K562 (cell line): ENCODE measurements around the gene ALG1. TPM values are rescaled to one million over a fixed set of nuclear protein-coding genes. Genes with fewer than 3 reads are reported as not detected.

Source experiments
- ATF7 ChIP-seq: fragments of 450-650 bp; IDR thresholded peaks from 2 replicates; pipeline ENCODE4 v1.7.1; 2014; ENCODE audit warnings: mild to moderate bottlenecking, moderate library complexity
- BACH1 ChIP-seq: fragments of 200-800 bp; sonication (Bioruptor generic); IDR thresholded peaks from 2 replicates; pipeline ENCODE4 v1.6.1; 2016; ENCODE audit warnings: missing genetic modification characterization, missing compliant biosample characterization
- CHD1 ChIP-seq: fragments of 200-600 bp; sonication (generic); IDR thresholded peaks from one replicate; pipeline ENCODE4 v1.6.1; 2012; ENCODE audit warnings: mild to moderate bottlenecking, moderate library complexity, low read length, inconsistent platforms
- CREB1 ChIP-seq, 2 experiments: sonication (generic) in 1 of 2; formaldehyde crosslinking in 1 of 2; IDR thresholded peaks; 2 replicates each; pipeline versions ENCODE4 v1.6.1 to v1.8.0; 2012 to 2022; ENCODE audit warnings: inconsistent platforms in 1 of 2, mild to moderate bottlenecking in 1 of 2, missing genetic modification reagents in 1 of 2, moderate library complexity in 1 of 2
- GATAD2A ChIP-seq: fragments of 450-650 bp; IDR thresholded peaks from 2 replicates; pipeline ENCODE4 v1.6.1; 2017
- KDM2B ChIP-seq: fragments of 250-450 bp; sonication (Bioruptor Pico); IDR thresholded peaks from 2 replicates; pipeline ENCODE4 v1.8.0; 2021; ENCODE audit warnings: mild to moderate bottlenecking, moderate library complexity
- LEF1 ChIP-seq: fragments of 450-650 bp; IDR thresholded peaks from 2 replicates; pipeline ENCODE4 v1.6.1; 2016; ENCODE audit warnings: mild to moderate bottlenecking
- MXD1 ChIP-seq: fragments of 250-450 bp; sonication (Bioruptor Pico); IDR thresholded peaks from 2 replicates; pipeline ENCODE4 v1.8.0; 2021; ENCODE audit warnings: borderline replicate concordance, mild to moderate bottlenecking, moderate library complexity; ENCODE audit not compliant: poor library complexity, severe bottlenecking
- NBN ChIP-seq: fragments of 450-650 bp; IDR thresholded peaks from 2 replicates; pipeline ENCODE4 v1.6.1; 2016; ENCODE audit warnings: low read depth, mild to moderate bottlenecking
- PTRF ChIP-seq: fragments of 450-650 bp; IDR thresholded peaks from 2 replicates; pipeline ENCODE4 v1.6.1; 2016; ENCODE audit warnings: mild to moderate bottlenecking, missing genetic modification characterization, missing compliant biosample characterization
- RAD51 ChIP-seq: fragments of 450-650 bp; IDR thresholded peaks from 2 replicates; pipeline ENCODE4 v1.7.1; 2016; ENCODE audit warnings: low read depth, mild to moderate bottlenecking, borderline replicate concordance
- SMAD1 ChIP-seq: fragments of 150-350 bp; IDR thresholded peaks from 2 replicates; pipeline ENCODE4 v1.6.1; 2014; ENCODE audit warnings: low read length, low read depth; ENCODE audit not compliant: partially characterized antibody
- SMAD4 ChIP-seq: fragments of 250-450 bp; sonication (Bioruptor Pico); conservative IDR thresholded peaks from 2 replicates; pipeline ENCODE4 v1.8.0; 2021; ENCODE audit warnings: inconsistent platforms, mild to moderate bottlenecking, moderate library complexity
- SMARCC2 ChIP-seq: fragments of 450-650 bp; IDR thresholded peaks from 2 replicates; pipeline ENCODE4 v1.6.1; 2017; ENCODE audit warnings: antibody characterized with exemption, moderate library complexity, mild to moderate bottlenecking, low read depth
- TCF15 ChIP-seq: fragments of 250-450 bp; sonication (Bioruptor Pico); IDR thresholded peaks from 2 replicates; pipeline ENCODE4 v1.8.0; 2022; ENCODE audit warnings: moderate library complexity, mild to moderate bottlenecking, inconsistent platforms
- ZNF134 ChIP-seq: fragments of 250-450 bp; sonication (Bioruptor Pico); conservative IDR thresholded peaks from 2 replicates; pipeline ENCODE4 v1.4.0; 2020
- ZNF274 ChIP-seq: IDR thresholded peaks from 2 replicates; pipeline ENCODE4 v1.6.1; 2011; ENCODE audit warnings: low read depth, mild to moderate bottlenecking, low read length, moderate library complexity, borderline replicate concordance
- ZNF316 ChIP-seq: fragments of 450-650 bp; IDR thresholded peaks from 2 replicates; pipeline ENCODE4 v1.6.1; 2016
- ZNF354B ChIP-seq: fragments of 250-450 bp; sonication (Bioruptor Pico); IDR thresholded peaks from 2 replicates; pipeline ENCODE4 v1.4.0; 2020
- ZNF398 ChIP-seq: fragments of 250-450 bp; sonication (Bioruptor Pico); IDR thresholded peaks from 2 replicates; pipeline ENCODE4 v1.8.0; 2021; ENCODE audit warnings: moderate library complexity, mild to moderate bottlenecking, inconsistent platforms
- ZNF592 ChIP-seq: fragments of 450-650 bp; IDR thresholded peaks from 2 replicates; pipeline ENCODE4 v1.6.1; 2017; ENCODE audit warnings: antibody characterized with exemption, mild to moderate bottlenecking
- polyA plus RNA-seq, 8 experiments: library from polyadenylated mRNA; depleted of rRNA in 4 of 8; stranded (reverse) in 5 of 8; unstranded in 3 of 8; fragments of >200 nt; fragmentation: Nextera tagmentation in 2 of 8; fragmentation: Illumina TruSeq in 1 of 8; extraction: Ambion mirVana in 2 of 8; extraction: Trizol in 1 of 8; gene quantifications; 2 replicates each; pipeline versions ENCODE4 v1.2.1 to v1.2.3, GENCODE V29; 2011 to 2014; ENCODE audit warnings: inconsistent platforms in 1 of 8, missing spikeins in 1 of 8
- total RNA-seq, 7 experiments: library from RNA; depleted of rRNA in 6 of 7; stranded (reverse); fragments of >200 nt in 6 of 7; fragmentation: Illumina TruSeq in 2 of 7; extraction: Trizol in 2 of 7; gene quantifications; 2 replicates each; pipeline versions ENCODE4 v1.2.1 to v1.2.3, GENCODE V29; 2011 to 2021; ENCODE audit warnings: low replicate concordance in 1 of 7
- TF ChIP-seq, protein P1 (sequence below): sonication (generic); formaldehyde crosslinking; IDR thresholded peaks from 2 replicates; pipeline ENCODE4 v1.8.0; 2022; ENCODE audit warnings: mild to moderate bottlenecking, missing genetic modification reagents

ALG1 gene
- total and polyA plus RNA-seq, 9 of the 15 experiments (the other 6 are each of a cell fraction or from before 2014, with no cell fraction given), result 1.1 to 26.4 (median 18.3) TPM

- TF ChIP-seq ZNF592 (no peak), BACH1 (no peak), SMAD1 (no peak), MXD1 (CRISPR knock-in tag) (peak; percentile 30), ZNF274 (no peak), ZNF354B (CRISPR knock-in tag) (no peak), ZNF134 (CRISPR knock-in tag) (no peak; the same call in 1 of the 2 replicates), CREB1 (IDR thresholded peaks at IDR 0.05) (no peak), CREB1 (CRISPR knock-in tag; IDR thresholded peaks at IDR 0.05) (no peak), CHD1 (no peak), SMARCC2 (no peak), GATAD2A (no peak), ZNF398 (CRISPR knock-in tag) (no peak), LEF1 (no peak), ZNF316 (no peak), TCF15 (no peak), RAD51 (peak; percentile 99), PTRF (tag) (no peak), SMAD4 (CRISPR knock-in tag) (peak; percentile 71), NBN (no peak), KDM2B (CRISPR knock-in tag) (no peak), ATF7 (no peak; the same call in 1 of the 2 replicates)
- TF ChIP-seq, protein P1, sequence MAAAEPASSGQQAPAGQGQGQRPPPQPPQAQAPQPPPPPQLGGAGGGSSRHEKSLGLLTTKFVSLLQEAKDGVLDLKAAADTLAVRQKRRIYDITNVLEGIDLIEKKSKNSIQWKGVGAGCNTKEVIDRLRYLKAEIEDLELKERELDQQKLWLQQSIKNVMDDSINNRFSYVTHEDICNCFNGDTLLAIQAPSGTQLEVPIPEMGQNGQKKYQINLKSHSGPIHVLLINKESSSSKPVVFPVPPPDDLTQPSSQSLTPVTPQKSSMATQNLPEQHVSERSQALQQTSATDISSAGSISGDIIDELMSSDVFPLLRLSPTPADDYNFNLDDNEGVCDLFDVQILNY (CRISPR knock-in tag), result 0 out of 2 replicates have a peak, but pooled peaks have one; percentile 37
These were observed at the start of gene ALG1 (continued) for GRCh38 chr16:5071681-5072333.
